Hepatocyte (in vitro differentiated cells): ENCODE data around the gene IL12B. TPM values are rescaled to one million over a fixed set of nuclear protein-coding genes. Genes with fewer than 3 reads are reported as not detected.

Experiments
- DNase-seq: peaks from one replicate; pipeline ENCODE4 v3.0.0-alpha.2; 2016; ENCODE audit warnings: low spot score
- H2AFZ ChIP-seq: fragments of 200-600 bp; sonication (generic); 2 replicates; pipeline ENCODE4 v1.6.0; 2016; ENCODE audit warnings: antibody characterized with exemption, mild to moderate bottlenecking
- H3K27ac ChIP-seq: fragments of 200-600 bp; sonication (generic); 2 replicates; pipeline ENCODE4 v1.5.1; 2016; ENCODE audit warnings: mild to moderate bottlenecking
- H3K27me3 ChIP-seq: fragments of 200-600 bp; sonication (generic); 2 replicates; pipeline ENCODE4 v1.6.1; 2016
- H3K36me3 ChIP-seq: fragments of 200-600 bp; sonication (generic); replicated peaks from 2 replicates; pipeline ENCODE4 v1.5.1; 2016; ENCODE audit warnings: low read depth; ENCODE audit not compliant: insufficient read depth
- H3K4me1 ChIP-seq: fragments of 200-600 bp; sonication (generic); 2 replicates; pipeline ENCODE4 v1.5.1; 2016; ENCODE audit warnings: mild to moderate bottlenecking, moderate library complexity; ENCODE audit not compliant: insufficient read depth
- H3K4me2 ChIP-seq: fragments of 200-600 bp; sonication (generic); 2 replicates; pipeline ENCODE4 v1.6.0; 2016
- H3K4me3 ChIP-seq: fragments of 200-600 bp; sonication (generic); 2 replicates; pipeline ENCODE4 v1.5.1; 2016; ENCODE audit warnings: mild to moderate bottlenecking
- H3K79me2 ChIP-seq: fragments of 200-600 bp; sonication (generic); 2 replicates; pipeline ENCODE4 v1.6.0; 2017; ENCODE audit warnings: mild to moderate bottlenecking
- H3K9me2 ChIP-seq: fragments of 200-600 bp; sonication (generic); replicated peaks from 2 replicates; pipeline ENCODE4 v1.6.0; 2017; ENCODE audit warnings: mild to moderate bottlenecking; ENCODE audit not compliant: insufficient read depth
- H3K9me3 ChIP-seq: fragments of 200-600 bp; sonication (generic); 2 replicates; pipeline ENCODE4 v1.5.1; 2016; ENCODE audit warnings: low read depth, mild to moderate bottlenecking
- H4K20me1 ChIP-seq: fragments of 200-600 bp; sonication (generic); 2 replicates; pipeline ENCODE4 v1.6.0; 2016; ENCODE audit warnings: mild to moderate bottlenecking; ENCODE audit not compliant: insufficient read depth, poor library complexity, severe bottlenecking
- EZH2 ChIP-seq: fragments of 200-600 bp; sonication (generic); IDR thresholded peaks from 2 replicates; pipeline ENCODE4 v1.6.1; 2016; ENCODE audit warnings: antibody characterized with exemption, mild to moderate bottlenecking, borderline replicate concordance
- EZH2phosphoT487 ChIP-seq: fragments of 200-600 bp; sonication (generic); IDR thresholded peaks from one replicate; pipeline ENCODE4 v1.6.1; 2018; ENCODE audit warnings: antibody characterized with exemption, mild to moderate bottlenecking, low read depth, moderate library complexity; ENCODE audit not compliant: unreplicated experiment, severe bottlenecking
- WGBS: methylation state at CpG from one replicate; pipeline ENCODE4 v1.1.6; 2016; ENCODE audit warnings: low lambda C conversion rate; ENCODE audit errors: missing lambda C conversion rate; 5-methylcytosine and 5-hydroxymethylcytosine counted together
- polyA plus RNA-seq: library from polyadenylated mRNA; unstranded; fragments of >200 nt; fragmentation: Nextera tagmentation; extraction: Ambion mirVana; gene quantifications from 2 replicates; pipeline ENCODE4 v1.2.1, GENCODE V29; 2016
- total RNA-seq: library from RNA; depleted of rRNA; stranded (reverse); fragments of >200 nt; gene quantifications from 2 replicates; pipeline ENCODE4 v1.2.3, GENCODE V29; 2014
- TF ChIP-seq, protein P1 (sequence below): fragments of 200-600 bp; sonication (generic); IDR thresholded peaks from 2 replicates; pipeline ENCODE4 v1.5.1; 2016; ENCODE audit warnings: antibody characterized with exemption, mild to moderate bottlenecking; ENCODE audit not compliant: poor library complexity

Gene IL12B
- total and polyA plus RNA-seq, 2 experiments from 2014 or later = not detected

DNA sequence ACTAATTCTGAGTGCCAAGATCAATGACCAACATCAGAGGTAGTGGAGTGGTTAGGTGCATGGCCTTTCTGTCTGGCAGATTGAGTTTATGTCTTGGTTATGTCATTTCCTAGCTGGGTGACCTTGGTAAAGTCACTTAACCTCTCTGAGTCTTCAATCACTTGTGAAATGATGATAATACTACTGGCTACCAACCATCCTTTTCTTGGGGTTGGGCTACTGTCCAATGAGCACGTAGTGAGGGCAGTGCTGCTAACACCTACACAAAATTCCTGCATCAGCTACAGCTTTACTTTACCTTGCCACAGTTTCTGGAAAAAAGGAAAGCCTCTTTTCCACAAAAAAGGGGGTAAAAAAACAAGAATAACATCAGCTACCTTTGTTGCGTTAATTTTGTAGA, 12.4 kb downstream of the IL12B start:
- Histone ChIP-seq H3K27ac (no peak overlapping the region), H3K9me2 (no peaks in the 10 kb centered on the region), H3K79me2 (no peaks in the 10 kb centered on the region), H4K20me1 (no peaks in the 10 kb centered on the region), H3K27me3 (no peaks in the 10 kb centered on the region), H2AFZ (no peak overlapping the region), H3K36me3 (no peaks in the 10 kb centered on the region), H3K4me2 (no peak overlapping the region), H3K4me1 (no peaks in the 10 kb centered on the region), H3K4me3 (no peak overlapping the region), H3K9me3 (no peaks in the 10 kb centered on the region)
- no peak for TF ChIP-seq EZH2phosphoT487
- TF ChIP-seq EZH2 = no peak
- TF ChIP-seq, protein P1, sequence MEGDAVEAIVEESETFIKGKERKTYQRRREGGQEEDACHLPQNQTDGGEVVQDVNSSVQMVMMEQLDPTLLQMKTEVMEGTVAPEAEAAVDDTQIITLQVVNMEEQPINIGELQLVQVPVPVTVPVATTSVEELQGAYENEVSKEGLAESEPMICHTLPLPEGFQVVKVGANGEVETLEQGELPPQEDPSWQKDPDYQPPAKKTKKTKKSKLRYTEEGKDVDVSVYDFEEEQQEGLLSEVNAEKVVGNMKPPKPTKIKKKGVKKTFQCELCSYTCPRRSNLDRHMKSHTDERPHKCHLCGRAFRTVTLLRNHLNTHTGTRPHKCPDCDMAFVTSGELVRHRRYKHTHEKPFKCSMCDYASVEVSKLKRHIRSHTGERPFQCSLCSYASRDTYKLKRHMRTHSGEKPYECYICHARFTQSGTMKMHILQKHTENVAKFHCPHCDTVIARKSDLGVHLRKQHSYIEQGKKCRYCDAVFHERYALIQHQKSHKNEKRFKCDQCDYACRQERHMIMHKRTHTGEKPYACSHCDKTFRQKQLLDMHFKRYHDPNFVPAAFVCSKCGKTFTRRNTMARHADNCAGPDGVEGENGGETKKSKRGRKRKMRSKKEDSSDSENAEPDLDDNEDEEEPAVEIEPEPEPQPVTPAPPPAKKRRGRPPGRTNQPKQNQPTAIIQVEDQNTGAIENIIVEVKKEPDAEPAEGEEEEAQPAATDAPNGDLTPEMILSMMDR = no peak
- 73% methylated on average over 2 of the region's 2 CpGs for WGBS
- no peak for DNase-seq

DNA sequence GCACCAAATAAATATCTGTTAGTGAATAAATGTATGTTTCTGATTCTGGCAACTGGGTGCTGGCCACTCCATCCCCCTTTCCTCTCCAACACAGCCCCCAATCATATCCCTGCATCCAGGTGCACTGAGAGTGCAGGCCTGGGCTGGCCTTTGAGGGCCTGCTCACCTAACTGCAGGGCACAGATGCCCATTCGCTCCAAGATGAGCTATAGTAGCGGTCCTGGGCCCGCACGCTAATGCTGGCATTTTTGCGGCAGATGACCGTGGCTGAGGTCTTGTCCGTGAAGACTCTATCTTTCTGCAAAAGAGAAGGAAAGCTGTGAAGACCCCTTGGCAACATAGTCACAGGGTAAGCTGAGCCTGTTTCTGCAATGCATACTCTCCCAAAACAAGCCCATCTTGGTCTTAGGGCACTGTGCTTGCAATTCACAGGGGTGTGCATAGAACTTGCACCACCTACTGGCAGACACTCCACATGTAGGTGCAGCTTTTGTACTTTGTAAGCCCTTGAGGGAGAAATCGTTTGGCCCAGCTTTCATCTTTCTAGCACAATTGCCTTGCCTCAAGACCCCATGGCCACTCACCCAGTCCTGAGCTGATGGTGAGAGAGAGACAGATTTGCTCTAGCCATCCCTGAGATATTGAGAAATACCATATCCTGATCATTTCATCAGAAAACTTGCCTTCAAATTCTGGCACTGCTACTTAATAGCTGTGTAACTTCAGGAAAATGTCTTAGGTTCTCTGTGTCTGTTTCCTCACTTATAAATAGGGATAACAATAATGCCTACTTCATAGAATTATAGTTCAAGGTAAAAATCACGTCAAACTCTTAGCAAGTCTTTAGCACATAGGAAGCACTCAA, 13.5 kb downstream of the IL12B start:
- Histone ChIP-seq H3K36me3 (no peaks in the 10 kb centered on the region), H4K20me1 (no peaks in the 10 kb centered on the region), H3K79me2 (no peaks in the 10 kb centered on the region), H3K27me3 (no peaks in the 10 kb centered on the region), H3K27ac (no peak overlapping the region), H2AFZ (no peak overlapping the region), H3K4me3 (no peak overlapping the region), H3K9me2 (no peaks in the 10 kb centered on the region), H3K4me2 (no peak overlapping the region), H3K4me1 (no peaks in the 10 kb centered on the region), H3K9me3 (no peaks in the 10 kb centered on the region)
- peak; percentile 68 for DNase-seq
- TF ChIP-seq EZH2 = no peak
- TF ChIP-seq, protein P1 = peak; percentile 63
- TF ChIP-seq EZH2phosphoT487 = no peak
- WGBS = 79% methylated on average over 9 of the region's 9 CpGs

DNA sequence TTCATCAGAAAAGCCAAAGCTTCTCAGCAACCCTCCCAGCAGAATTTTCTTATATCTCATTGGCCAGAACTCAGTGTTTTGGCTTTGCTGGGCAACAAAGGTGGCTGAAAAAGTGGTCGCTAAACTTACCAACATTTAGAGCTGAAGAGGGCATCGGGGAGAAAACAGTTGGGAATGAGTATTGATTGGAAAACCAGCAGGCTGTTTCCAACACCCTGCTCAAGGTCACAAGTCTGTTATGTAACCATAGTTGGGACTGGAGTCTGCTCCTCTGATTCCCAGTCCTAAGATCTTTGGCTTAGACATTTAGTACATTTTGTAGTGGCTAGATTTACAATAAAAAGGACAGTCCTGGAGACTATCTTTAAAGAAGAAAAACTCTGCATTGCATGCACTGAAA, 17.1 kb downstream of the IL12B start:
- WGBS = 74% methylated on average over 2 of the region's 2 CpGs
- H3K36me3 ChIP-seq = no peaks in the 10 kb centered on the region
- TF ChIP-seq, protein P1 = no peak
- TF ChIP-seq EZH2 = no peak
- no peak for TF ChIP-seq EZH2phosphoT487

More for the DNA sequence above, 17.1 kb downstream of the IL12B start:
- Histone ChIP-seq H3K4me2 (no peak overlapping the region), H3K79me2 (no peaks in the 10 kb centered on the region), H3K4me1 (peaks cover 7% of the 10 kb centered on the region), H3K27me3 (peaks cover 16% of the 10 kb centered on the region), H3K9me2 (no peaks in the 10 kb centered on the region), H3K4me3 (no peak overlapping the region), H2AFZ (no peak overlapping the region), H4K20me1 (no peaks in the 10 kb centered on the region), H3K9me3 (no peaks in the 10 kb centered on the region), H3K27ac (no peak overlapping the region)
- DNase-seq = no peak
